Hematopoietic multipotent progenitor cell treated with erythropoietin and hydrocortisone succinate and interleukin-3 and kit ligand, for 6 days (in vitro differentiated cells): ENCODE results near the gene APOL4.
A peak's percentile ranks its signal among the peaks of the same experiment; 100 is the strongest.

Experiments used
- DNase-seq: peaks from one replicate; pipeline ENCODE4 v3.0.0-alpha.2; 2015

Gene APOL4

GRCh38 chr22:36151006-36151595, 50.5 kb downstream of the APOL4 start:
- peak; percentile 30 for DNase-seq

GRCh38 chr22:36149441-36149840, 52.2 kb downstream of the APOL4 start:
- peak; percentile 52 for DNase-seq

DNA sequence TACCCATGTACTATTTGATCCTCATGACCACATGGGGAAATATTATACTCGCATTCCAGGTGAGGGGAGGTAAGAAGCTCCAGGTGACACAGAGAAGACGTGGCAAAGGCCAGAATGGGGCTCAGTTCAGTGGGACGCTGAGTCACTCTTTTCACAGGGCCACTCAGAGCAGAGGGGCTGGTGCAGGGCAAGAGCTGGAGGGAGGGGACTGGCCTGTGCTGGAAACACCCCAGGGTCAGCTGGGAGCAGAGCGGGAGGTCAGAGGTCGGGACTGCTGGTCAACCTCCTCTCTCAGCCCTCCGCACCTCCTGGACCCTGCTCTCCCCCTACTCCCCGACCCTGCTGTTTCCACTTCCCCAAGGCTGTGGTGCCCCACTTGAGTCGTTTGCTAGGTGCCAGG, 53.2 kb downstream of the APOL4 start:
- no peak for DNase-seq

- no peak for DNase-seq
Observed at GRCh38 chr22:36147196-36147791, 54.3 kb downstream of the APOL4 start.

GRCh38 chr22:36145881-36146280, 55.7 kb downstream of the APOL4 start:
- no peak for DNase-seq

DNA sequence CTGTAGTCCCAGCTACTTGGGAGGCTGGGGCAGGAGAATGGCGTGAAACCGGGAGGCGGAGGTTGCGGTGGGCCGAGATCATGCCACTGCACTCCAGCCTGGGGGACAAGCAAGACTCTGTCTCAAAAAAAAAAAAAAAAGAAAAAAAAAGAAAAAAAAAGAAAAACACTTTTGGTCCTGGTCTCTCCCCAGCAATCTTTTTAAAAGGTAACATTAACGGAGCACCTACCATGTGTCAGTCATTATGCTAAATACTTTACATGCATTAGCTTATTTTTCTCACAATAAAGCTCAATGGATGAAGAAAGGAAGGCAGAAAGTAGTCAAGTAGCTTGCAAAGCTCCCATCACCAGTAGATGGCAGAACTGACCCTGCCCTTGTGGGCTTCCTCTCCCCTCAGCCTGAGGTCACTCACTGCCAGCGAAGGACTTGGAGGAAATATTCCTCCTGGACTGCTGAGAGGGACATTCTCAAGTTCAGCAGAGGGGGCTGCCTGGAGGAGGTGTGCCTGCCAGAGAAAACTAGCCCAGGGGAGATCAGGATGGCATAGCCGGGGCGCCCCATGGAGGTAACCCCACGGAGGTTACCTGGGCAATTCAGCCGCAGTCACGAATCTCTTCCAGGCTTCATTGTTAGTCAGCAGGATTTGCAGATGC, 56.6 kb downstream of the APOL4 start:
- DNase-seq: peak; percentile 73

DNA sequence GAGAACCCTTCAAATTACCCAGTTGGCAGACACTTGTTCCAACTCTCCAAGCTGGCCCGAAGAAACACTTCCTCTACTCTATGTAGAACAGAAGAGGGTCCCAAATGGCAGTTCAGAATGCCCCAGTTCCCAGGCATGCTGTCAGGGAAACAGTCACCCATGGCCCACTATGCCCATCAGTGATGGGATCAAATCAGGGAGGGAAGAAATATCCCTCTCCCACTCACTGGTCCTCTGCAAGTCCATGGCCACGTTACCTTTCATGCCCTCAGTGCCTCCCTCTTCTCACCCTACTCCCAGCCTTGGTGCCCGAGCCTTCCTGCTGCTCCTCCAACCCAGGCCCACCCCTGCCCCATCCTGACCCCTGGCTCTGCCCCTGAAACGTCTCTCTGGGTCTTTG, 57.7 kb downstream of the APOL4 start:
- DNase-seq: no peak

DNA sequence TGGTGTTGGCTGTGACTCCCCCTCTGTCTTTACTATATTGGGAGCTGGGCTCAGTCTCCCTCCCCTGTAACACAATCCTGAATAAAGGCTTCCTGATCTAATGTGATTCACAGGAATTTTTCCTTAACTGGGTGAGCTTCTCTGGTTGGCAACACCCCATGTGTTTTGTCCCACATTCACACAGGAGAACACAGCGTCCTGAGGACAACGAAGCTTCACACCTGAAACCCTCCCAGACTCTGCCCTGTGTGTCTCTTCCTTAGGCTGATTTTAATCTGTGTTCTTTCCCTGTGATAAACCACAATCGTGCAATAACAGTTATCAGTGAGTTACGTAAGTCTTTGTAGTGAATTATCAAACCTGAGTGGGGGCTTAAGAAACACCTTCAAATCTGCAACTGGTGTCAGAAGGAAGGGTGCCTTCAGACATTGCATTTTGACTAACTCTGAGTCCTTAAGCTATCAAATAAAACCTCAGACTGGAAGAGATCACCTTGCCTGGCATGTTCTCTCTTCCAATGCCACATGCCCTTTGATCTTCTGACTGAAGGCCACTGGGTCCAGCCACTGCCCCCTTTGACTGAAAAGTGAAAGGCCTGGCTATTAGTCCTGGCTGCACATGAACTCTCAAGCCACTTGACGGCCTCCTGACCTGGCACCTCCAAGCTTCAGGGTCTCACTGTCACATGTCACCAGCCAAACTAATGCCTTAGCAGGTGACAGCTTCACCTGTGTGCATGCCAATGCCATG, 58.4 kb downstream of the APOL4 start:
- DNase-seq: no peak

DNA sequence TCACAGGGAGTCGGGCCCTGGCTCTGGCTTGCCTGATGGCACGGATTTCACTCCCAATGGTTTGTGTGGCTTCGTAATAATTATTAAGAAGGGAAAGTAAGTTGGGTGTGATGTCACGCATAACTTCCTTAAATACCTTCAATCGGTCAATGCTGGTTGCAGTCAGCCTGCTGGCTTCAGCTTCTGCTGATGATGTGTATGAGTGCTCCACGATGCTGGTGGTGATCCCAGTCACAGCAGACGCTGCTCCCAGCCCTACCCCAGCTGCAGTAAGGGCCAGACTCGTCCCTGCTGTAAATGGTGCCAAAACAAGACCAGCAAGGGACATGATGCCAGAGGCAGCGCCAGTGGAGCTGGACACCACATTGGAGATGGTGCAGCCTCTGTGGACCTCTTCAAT, 60.1 kb downstream of the APOL4 start:
- DNase-seq: no peak
